ENCODE data around the gene CNTNAP2.

DNA sequence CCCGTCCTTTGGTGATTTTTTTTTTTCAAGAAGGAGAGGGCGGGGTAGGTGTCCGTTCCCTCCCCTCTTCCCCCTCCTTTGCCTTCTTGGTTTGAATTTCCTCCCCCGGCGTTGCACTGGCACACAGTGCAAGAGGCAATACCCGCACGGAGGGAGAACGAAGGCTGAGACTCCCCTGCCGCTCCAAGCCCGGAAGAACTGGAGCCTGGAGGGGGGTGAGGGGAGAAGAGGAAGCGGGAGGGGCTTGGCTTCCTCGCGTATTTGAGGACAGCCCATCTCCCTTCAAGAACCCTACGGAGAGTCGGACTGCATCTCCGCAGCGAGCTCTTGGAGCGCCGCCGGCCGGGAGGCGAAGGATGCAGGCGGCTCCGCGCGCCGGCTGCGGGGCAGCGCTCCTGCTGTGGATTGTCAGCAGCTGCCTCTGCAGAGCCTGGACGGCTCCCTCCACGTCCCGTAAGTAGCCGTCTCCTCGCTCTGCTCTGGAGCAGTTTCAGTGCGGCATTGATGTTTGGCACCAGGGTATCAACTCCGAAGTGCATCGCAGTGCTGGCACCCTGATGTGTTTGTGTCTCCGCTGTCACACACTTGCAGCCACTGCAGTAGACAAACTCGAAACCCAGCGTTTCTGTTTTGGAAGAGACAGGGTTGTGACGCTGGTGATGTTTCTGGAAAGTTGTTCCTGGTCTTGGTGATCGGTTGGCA lies at the start of gene CNTNAP2:
- TF ChIP-seq YY1 (IDR thresholded peaks at IDR 0.05; ENCODE audit: insufficient read depth, insufficient read length) (no peak), ZNF274 (IDR thresholded peaks at IDR 0.05; ENCODE audit: low read depth, low read length) (no peak), SUZ12 (IDR thresholded peaks at IDR 0.05; ENCODE audit: extremely low read depth, insufficient read depth, insufficient read length) (no peak)
